ENCODE results near the gene DAB2IP.

DNA sequence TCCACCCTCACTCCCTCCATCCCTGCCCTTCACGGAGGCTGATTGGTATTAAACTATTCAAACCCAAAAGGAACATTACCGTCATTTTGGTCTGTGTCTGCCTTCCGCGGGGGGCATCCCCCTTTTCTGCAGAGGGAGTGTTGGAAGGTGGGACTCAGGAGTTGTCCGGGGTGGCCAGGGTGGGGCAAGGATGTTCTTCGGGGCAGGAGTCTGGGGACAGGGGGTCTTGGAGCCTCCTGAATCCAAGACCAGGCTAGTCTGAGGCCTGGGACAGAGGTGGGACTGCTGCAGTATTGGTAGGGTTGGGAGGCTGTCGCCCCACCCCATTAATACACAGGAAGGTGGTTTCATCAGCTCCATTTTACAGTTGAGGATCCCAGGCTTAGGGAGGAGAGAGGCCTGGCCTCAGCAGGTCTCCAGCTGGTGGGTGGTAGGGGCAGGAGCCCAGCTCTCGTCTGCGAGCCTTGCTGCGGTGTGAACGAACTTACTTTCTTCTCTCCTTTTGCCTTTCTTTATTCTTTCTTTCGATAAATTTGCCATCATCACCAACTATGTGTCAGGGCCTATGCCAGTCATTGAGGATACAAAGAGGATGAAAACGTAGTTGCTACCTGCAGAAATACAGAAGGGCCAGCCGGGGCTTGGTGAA is 33.8 kb downstream of the DAB2IP start:
- TF ChIP-seq EZH2phosphoT487 (IDR thresholded peaks at IDR 0.05; ENCODE audit: borderline replicate concordance, low read length) = no peak
- TF ChIP-seq, protein P1, sequence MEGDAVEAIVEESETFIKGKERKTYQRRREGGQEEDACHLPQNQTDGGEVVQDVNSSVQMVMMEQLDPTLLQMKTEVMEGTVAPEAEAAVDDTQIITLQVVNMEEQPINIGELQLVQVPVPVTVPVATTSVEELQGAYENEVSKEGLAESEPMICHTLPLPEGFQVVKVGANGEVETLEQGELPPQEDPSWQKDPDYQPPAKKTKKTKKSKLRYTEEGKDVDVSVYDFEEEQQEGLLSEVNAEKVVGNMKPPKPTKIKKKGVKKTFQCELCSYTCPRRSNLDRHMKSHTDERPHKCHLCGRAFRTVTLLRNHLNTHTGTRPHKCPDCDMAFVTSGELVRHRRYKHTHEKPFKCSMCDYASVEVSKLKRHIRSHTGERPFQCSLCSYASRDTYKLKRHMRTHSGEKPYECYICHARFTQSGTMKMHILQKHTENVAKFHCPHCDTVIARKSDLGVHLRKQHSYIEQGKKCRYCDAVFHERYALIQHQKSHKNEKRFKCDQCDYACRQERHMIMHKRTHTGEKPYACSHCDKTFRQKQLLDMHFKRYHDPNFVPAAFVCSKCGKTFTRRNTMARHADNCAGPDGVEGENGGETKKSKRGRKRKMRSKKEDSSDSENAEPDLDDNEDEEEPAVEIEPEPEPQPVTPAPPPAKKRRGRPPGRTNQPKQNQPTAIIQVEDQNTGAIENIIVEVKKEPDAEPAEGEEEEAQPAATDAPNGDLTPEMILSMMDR (IDR thresholded peaks at IDR 0.05; ENCODE audit: low read depth, low read length, poor library complexity, severe bottlenecking) = no peak
